HCT116 (cell line): Measurements from ENCODE around the gene AADAT.

ENCODE experiments used
- CTCF ChIP-seq, 3 experiments: fragments of 200-600 bp in 1 of 3; sonication (generic) in 1 of 3; IDR thresholded peaks in 2 of 3; conservative IDR thresholded peaks in 1 of 3; 2 replicates each; pipeline ENCODE4 v1.5.1; 2012 to 2017; ENCODE audit warnings: low read depth in 2 of 3, low read length in 2 of 3, antibody characterized with exemption in 1 of 3, borderline replicate concordance in 1 of 3, control low read depth in 1 of 3, mild to moderate bottlenecking in 1 of 3, mixed read lengths in 1 of 3, mixed run types in 1 of 3, moderate library complexity in 1 of 3; ENCODE audit not compliant: insufficient read depth in 1 of 3
- EZH2 ChIP-seq: fragments of 200-600 bp; sonication (generic); IDR thresholded peaks from 2 replicates; pipeline ENCODE4 v1.6.1; 2017; ENCODE audit warnings: antibody characterized with exemption, mixed run types
- POLR2A ChIP-seq: IDR thresholded peaks from 2 replicates; pipeline ENCODE4 v1.7.0; 2011; ENCODE audit warnings: borderline replicate concordance; ENCODE audit not compliant: insufficient read depth, insufficient read length; ENCODE audit errors: extremely low read depth
- REST ChIP-seq: IDR thresholded peaks from 2 replicates; pipeline ENCODE4 v1.6.1; 2012; ENCODE audit warnings: low read depth

GRCh38 chr4:170102426-170102825 lies 12.7 kb upstream of the AADAT start:
- TF ChIP-seq CTCF (IDR thresholded peaks at IDR 0.05 in 2 of 3, conservative IDR thresholded peaks at IDR 0.05 in 1 of 3; ENCODE audit: borderline replicate concordance in 1 of 3, insufficient read depth in 1 of 3, low read depth in 2 of 3, low read length in 2 of 3), result no peak
- TF ChIP-seq REST, result no peak
- no peak for TF ChIP-seq EZH2
- TF ChIP-seq POLR2A, result no peak
